HG02885 (cell line): Measurements from ENCODE around the gene MT1G.
"Not testable (repeated sequence)": the region's sequence is repeated elsewhere in the genome, so short reads cannot be mapped to it uniquely, and the experiment has no call there.

Experiments
- ATAC-seq: cut with Tn5 transposase; IDR thresholded peaks from one replicate; pipeline ENCODE4 v1.9.1; 2021; ENCODE audit warnings: mild to moderate bottlenecking; ENCODE audit not compliant: unreplicated experiment, poor library complexity

MT1G gene

DNA sequence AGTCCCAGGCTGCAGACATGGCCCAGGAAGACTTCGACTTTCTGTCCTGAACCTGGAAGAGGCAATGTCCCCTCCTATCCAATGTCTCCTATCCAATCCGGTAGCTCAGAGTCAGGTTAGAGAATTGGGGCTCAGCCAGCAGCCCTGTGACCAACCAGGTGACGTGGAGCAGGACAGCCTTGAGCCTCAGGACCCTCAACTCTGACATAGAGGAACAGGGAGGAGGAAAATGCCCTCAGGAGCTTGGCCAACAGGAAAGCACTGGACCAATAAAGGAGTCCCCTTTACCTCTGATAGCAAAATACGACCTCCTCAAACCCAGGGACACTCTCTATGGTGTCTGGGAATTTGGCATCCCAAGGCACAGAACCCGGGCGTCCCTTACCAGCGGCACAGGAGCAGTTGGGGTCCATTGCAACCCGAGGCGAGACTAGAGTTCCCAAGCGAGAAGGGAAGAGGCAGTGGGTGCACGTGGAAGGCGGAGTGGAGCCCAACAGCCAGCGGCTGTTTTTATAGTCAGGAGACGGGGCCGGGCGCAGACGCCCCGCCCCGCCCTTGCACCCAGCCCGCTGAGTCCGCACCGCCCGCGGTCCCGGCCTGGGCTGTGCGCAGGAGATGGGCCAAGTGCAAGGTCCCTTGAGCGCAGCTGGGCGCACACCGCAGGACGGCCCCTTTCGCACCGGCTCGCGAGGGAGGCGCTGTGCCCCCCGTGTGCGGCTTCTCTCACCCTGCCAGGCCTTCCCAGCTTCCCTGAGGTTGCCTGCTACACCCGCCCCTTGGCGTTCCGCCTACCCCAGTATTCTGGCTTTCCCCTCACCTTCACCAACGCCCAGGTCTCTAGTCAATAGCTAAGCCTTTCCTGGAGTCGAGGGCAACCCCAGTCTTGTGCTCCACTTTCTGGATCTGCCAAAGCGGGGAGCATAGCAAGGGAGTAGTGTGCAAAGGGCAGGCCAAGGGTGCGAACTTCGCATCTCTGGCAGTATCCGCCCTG, at the start of gene MT1G:
Gene MT1G (minus strand): TSS at position 485 of the 991 bp plus-strand sequence. CDS start 72 bp downstream, at position 413.
- no peak for ATAC-seq

DNA sequence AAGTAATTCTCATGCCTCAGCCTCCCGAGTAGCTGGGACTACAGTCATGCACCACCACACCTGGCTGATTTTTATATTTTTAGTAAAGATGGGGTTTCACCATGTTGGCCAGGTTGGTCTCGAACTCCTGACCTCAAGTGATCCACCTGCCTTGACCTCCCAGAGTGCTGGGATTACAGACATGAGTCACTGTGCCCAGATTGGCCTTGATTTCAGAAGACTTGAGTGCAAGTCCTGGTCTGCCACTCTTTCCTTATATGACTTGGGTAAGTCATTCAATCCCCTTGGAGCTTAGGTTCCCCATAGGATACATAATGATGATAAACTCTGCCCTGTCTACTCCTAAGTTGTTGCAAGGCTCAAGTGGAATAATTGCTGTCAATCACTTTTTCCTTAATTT, 49.7 kb upstream of the MT1G start:
- ATAC-seq: not testable (repeated sequence)

DNA sequence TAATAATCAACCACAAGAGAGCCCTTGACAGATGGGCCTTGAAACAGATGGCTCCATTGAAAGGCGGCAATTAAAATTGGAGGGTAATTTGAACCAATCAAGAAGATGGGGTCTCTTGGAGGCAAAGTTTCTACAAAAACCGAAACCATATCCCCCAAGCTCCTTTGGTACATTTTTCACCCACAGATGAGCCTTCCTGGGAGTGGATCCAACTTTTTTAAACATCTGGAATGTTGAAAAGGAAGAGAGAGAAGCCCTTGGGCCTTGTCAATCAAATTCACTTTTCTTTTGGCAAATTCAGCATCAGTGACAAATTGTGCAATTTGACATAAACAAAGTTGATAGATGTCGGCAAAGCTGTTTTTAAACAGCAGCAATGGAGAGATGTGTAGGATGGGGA, 48.9 kb upstream of the MT1G start:
- ATAC-seq: no peak

- ATAC-seq: no peak
Observed at GRCh38 chr16:56715126-56715525, 47.3 kb upstream of the MT1G start.

DNA sequence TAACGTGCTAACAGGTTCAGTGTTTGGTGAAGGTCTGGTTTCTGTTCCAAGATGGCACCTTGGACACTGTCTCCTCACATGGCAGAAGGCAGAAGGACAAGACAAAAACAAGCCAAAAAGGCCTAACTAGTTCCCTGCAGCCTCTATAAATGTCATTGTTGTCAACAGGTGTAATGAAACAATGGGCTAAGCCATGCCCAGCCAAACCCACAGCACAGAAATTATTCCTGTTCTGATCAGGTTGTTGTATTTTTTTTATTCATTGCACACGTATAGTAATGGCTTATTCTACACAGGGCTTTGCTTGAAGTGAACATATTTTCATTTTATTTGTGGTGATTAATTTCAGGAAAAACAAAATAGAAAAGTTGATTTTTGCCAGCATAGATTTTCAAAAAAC, 45.9 kb upstream of the MT1G start:
- ATAC-seq: no peak

GRCh38 chr16:56711862-56712261, 44.0 kb upstream of the MT1G start:
- no peak for ATAC-seq

- no peak for ATAC-seq
Observed at GRCh38 chr16:56710181-56710737, 42.4 kb upstream of the MT1G start.

- ATAC-seq: no peak
Observed at GRCh38 chr16:56709443-56710040, 41.7 kb upstream of the MT1G start.

DNA sequence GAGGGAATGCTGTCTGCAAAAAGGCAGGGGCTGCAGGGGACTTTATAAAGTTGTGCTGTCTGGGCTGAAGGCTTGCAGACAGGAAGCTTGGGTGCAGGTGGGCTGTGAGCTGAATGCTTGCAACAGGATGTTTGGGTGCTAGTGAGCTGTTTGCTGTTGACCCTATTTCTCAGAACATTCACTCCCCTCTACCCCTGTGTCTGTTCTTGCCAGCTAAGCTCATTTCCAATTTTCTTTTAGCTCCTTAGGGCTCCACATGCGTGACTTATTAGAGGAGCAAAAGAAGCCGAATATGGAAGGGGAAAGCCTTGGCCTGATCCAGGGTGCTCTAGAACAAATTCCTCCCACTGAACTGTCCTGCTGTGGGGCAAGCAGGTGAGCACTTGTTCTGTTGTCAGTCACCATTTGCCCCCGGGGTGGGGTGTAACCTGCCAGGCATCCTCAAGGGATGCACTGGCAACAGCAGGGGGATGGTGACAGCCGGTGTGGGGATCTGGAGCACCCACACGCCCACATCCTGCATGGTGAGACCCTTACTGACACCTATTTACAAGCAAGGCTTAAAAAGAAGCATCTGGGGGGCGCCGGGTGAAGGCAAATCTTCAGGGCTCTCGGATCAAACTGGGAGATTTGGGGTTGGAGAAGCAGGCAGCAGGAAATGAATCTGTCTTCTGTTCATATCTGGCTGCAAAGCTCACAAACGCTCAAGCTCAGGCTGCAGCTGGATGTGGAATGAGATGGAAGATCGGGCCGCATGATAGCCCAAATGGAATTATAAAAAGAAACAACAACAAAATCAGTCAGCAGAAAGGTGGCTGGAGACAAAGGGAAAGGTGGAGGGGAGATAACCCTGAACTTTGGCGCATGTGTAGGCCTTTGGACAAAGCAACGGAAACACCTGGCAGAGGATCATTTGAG, 40.9 kb upstream of the MT1G start:
- ATAC-seq: no peak

GRCh38 chr16:56702836-56703235, 35.0 kb upstream of the MT1G start:
- no peak for ATAC-seq

DNA sequence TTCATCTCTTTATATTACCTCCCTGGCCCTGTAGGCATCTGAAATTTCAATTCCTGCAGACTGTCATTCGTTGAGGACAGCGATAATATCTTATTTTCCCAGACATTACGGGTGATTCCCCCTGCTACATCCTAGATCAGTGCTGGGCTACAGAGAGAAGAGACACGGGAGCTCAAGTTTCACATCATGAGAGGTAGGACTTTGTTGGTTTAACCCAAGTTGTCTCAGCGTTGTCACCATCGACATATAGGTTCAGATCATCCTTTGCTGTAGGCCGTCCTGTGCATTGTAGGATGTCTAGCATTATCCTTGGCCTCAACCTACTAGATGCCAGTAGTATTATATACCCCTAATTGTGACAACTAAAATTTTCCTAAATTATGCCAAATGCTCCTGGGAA, 33.7 kb upstream of the MT1G start:
- no peak for ATAC-seq

DNA sequence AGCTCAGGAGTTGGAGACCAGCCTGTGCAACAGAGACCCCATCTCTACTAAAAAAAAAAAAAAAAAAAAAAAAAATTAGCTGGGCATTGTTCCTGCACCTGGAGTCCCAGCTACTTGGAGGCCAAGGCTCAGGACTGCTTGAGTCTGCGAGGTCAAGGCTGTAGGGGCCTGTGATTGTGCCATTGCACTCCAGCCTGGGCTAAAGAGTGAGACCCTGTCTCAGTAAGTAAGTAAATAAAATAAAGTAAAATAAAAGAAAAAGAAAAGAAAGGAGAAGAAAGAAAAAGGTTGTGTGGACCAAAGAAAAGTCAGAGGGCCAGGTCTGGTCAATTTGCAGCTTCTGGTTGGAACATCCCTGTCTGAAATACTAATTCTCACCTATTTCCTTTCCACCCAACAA, 32.8 kb upstream of the MT1G start:
- no peak for ATAC-seq

DNA sequence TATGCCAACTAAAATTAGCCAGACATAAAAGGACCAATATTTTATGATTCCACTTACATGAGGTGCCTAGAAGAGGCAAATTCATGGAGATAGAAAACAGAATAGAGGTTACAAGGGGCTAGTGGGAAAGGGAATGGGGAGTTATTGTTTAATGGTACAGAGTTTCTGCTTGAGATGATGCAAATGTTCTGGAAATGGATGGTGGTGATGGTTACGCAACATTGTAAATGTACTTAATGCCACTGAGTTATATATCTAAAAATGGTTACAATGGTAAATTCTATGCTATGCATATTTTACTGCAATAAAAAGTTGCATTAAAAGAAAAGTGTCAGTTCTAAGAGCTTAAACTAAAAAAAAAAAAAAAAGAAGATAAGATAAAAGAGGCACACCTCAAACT, 32.3 kb upstream of the MT1G start:
- no peak for ATAC-seq

DNA sequence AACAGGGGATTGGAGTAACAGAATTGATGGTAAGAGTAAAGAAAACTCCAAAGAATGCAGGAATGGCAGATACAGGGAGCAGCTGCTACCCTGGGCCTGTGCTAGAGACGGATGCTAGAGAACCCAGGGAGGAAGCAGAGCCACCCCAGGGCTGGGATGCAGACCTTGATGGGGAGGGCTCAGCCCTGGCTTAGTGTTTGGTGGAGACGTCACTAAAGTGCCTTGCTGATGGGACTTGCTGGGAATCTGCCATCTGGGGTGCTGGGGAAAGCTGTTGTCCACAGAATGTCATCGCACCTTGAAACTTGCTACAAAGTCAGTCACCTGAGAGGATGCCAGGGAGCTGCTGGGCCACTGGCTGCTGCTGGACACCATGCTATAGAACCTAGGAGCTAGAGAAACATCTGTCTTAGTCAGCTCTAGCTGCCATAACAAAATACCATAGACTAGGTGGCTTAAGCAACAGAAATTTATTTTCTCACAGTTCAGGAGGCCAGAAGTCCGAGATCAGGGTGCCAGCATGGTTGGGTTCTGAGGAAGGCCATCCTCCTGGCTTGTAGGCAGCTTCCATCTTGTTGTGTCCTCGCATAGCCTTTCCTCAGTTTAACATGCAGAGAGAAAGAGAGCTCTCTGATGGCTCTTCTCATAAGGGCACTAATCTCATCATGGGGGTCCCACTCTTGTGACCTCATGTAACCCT, 29.7 kb upstream of the MT1G start:
- no peak for ATAC-seq

DNA sequence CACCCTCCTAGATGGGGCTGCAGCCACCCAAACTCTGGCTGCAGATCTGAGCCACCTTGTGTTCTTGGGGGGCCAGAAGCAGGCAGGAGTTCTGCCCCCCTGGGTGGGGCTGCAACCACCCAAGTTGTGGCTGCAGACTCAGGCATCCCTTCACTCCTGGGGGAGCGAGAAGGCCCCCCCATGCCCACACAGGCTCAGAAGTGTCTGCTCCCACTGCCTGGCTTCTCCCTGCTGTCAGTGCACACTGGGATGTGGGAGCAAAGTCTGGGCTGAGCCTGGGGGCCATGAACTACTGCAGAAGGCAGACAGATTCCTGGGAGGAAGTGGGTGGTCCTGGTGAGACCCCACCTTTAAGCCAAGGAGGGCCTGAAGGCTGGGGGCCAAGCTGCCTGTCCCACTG, 27.4 kb upstream of the MT1G start:
- no peak for ATAC-seq

DNA sequence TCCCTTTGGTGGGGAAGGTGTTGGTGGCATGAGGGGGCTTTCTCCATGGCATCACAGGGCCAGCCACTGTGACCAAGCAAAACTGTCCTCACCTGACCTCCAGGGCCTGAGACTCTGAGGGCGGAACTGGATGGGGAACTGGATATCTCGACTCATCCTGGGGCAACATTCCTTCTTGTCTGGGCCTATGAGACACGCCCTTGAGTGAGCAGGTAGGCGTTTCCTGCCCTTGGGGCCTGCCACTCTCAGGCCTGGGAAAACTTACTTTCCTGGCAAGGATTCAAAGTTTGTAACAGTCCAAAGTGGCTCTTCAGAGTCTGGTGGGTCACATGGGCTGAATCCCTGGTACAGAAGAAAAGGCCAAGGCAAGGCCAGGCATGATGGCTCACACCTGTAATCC, 24.0 kb upstream of the MT1G start:
- no peak for ATAC-seq

- no peak for ATAC-seq
Observed at GRCh38 chr16:56690420-56691122, 22.7 kb upstream of the MT1G start.

DNA sequence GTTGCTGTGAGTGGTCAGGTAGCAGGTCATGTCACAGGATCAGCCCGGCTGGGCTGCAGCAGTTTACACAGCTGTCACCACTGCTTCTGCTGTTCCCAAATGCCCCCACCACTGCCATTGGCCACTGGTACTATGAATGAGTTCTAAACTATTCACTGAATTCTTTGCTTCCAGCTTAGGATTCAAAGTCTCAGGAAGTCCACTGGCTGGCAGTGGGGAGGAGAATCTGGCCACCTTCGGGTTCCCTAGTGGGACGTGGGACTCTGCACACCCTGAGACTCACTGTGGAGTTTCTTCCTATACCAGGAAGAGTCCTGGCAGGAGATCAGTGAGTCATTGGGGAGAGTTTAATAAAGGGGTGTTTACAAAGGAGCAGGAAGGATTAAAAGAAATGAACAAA, 21.3 kb upstream of the MT1G start:
- ATAC-seq: no peak

GRCh38 chr16:56688762-56689161, 20.9 kb upstream of the MT1G start:
- ATAC-seq: no peak
